ENCODE measurements around the gene HSD3B2.

The HSD3B2 gene

GRCh38 chr1:119467219-119467618 is 52.3 kb downstream of the HSD3B2 start:
- no peak for DNase-seq

DNA sequence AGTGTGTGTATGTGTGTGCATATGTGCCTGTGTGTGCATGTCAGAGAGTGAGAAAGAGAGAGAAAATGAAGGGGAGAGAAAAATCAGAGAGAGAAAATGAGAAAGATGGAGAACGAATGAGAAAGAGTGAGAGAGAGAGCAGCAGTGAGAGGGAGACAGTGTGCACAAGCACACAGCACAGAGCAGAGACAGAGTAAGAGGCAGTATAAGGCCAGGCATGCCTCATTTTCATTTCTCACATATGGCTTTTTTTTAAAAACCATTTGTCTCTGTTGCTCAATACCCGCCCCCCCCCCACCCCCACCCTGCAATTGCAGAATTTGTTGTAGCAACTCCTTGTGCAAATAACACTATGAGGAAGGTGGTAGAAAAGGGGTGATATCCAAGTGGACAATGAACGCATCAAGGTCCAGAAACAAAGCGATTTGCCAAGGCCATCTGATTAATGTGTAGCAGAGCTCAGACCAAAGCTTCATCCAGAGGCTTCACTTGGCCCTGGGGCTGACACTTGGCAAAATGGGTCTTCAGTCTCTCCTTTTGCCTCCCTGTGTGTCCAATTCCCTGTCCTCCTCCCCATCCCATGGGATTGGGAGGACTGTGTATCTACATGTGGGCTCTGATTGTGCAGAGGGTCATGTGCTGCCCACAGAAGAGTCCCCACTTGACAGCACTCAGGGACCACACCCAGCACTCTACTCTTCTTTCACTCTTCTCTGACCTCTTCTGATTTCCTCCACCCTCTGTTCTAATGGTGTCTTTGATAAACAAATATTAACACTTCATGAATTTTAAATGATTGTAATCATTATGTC is 53.1 kb downstream of the HSD3B2 start:
- no peak for DNase-seq

DNA sequence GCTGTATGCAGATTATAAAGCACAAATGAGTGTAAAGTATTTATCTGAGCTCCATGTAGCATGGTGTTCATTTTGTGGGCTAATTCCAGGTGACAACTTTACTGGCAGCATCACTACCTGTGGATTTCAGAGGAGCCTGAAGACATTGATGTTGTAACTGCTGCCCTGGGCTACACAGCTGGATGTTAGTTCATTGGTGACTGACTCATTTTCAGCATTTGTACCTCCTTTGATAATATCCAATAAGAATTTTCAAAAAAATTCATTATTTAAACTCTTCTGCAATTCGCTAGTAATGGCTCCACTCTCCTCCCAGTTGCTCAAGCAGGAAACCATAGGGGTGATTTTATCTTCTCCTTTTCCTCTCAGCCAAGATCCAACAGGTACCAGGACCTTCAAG is 54.8 kb downstream of the HSD3B2 start:
- no peak for DNase-seq

DNA sequence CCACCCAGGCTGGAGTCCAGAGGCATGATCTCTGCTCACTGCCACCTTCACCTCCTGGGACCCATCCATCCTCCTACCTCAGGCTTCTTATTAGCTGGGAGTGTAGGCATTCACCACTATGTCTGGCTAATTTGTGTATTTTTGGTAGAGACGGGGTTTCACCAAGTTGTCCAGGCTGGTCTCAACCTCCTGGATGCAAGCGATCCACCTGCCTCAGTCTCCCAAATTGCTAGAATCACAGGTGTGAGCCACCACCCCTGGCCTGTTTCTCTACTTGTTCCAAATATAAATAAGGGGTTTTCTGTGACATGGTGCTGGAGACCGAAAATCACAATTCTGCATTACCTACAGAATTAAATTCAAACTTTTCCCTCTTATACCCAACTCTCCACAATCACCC is 55.4 kb downstream of the HSD3B2 start:
- DNase-seq, result no peak

- DNase-seq, result no peak
Observed at GRCh38 chr1:119470958-119471357, 56.0 kb downstream of the HSD3B2 start.

DNA sequence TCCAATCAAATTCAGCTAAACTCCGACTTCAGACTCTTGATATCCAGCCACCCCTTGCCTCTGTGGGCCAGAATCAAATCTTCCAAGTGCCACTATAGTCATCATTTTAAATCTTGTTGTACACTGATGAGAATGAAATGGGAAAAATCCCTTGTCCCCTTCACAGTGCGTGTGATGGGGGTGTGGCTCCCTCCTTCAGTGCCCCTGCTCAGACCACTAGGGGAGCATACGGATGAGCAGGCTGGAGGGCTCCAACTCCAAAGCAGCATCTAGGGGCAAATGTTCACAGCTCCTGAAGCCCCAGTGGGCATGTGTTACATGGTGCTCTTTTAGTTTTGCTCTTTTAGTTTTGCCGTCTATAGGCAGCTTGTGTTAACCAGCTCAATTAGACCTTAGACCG is 56.6 kb downstream of the HSD3B2 start:
- DNase-seq, result no peak

GRCh38 chr1:119472080-119472818 is 57.3 kb downstream of the HSD3B2 start:
- DNase-seq, result no peak
